Effector CD4-positive, alpha-beta T cell (primary cell): Measurements from ENCODE around the gene MFSD2A.
"Not testable (repeated sequence)": the region's sequence is repeated elsewhere in the genome, so short reads cannot be mapped to it uniquely, and the experiment has no call there.

Experiments used
- DNase-seq: peaks from one replicate; pipeline ENCODE4 v3.0.0-alpha.2; 2020

Gene MFSD2A

GRCh38 chr1:39969531-39970270, 14.8 kb downstream of the MFSD2A start:
- no peak for DNase-seq

GRCh38 chr1:39970274-39970673, 15.3 kb downstream of the MFSD2A start:
- no peak for DNase-seq

- DNase-seq: no peak
Observed at GRCh38 chr1:39971138-39971537, 16.2 kb downstream of the MFSD2A start.

DNA sequence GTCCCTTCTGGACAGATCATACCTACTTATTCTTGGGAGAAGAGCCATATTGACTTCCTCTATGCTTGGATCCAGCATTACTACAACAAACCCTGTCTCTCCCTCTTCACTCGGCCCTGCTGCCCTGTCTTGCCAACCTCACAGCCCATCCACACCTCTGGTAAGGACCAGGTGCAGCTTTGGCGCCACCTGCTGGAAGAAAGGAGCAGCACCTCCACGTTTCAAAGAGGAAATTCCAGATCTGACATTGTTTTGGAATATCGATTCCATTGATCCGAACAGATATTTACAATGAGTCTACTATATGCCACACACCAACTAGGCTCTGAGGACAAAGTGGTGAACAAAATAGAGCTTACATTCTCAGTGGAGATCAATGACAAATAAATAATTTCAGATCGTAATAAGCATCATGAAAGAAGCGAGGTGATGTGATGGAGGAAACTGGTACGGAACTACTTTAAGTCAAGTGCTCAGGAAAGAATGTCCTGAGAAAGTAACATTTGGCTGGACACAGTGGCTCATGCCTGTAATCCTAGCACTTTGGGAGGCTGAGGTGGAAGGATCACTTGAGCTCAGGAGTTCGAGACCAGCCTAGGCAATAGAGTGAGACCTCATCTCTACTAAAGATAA, 18.7 kb downstream of the MFSD2A start:
- DNase-seq: peak; percentile 73

DNA sequence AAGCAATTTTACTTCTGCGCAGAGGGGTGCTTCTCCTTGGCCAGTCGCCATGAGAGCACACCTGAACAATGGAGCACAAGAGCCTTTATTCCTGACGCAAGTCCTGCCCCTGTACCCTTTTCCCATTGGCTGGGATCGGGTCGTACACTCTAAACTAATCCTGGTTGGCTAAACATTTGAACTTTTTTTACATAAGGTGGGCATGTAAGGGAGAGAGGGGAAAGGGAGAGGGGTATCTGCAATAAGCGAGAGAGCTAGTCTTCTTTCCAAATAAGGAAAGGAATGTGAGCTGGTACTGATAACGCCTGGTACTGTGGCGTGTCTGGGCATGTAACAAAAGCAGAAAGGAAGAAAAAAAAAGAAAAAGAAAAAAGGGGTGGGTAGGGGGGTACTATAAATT, 21.8 kb downstream of the MFSD2A start:
- DNase-seq: no peak

- DNase-seq: no peak
Observed at GRCh38 chr1:39977202-39977601, 22.3 kb downstream of the MFSD2A start.

GRCh38 chr1:39979654-39980053, 24.7 kb downstream of the MFSD2A start:
- no peak for DNase-seq

GRCh38 chr1:39980555-39981313, 25.8 kb downstream of the MFSD2A start:
- no peak for DNase-seq

- DNase-seq: no peak
Observed at GRCh38 chr1:39981385-39981784, 26.4 kb downstream of the MFSD2A start.

DNA sequence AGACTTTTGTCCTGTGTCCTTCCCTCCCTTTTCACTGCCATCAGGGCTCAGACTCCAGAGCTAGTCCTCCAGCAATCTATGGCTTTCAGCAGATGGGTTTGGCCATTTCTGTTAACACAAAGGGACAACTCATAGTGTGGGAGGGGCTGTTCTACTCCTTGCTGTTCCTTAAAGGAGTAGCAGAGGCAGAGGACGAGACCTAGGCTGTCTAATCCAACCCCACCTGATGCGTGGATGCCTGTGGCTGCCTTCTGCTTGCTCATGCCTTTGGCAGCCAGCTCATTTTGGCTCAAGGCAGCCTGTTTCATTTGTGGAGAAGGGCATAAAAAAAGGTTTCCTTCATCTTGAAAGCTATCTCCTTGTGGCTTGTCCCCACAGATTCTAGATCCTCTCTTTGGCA, 27.0 kb downstream of the MFSD2A start:
- no peak for DNase-seq

DNA sequence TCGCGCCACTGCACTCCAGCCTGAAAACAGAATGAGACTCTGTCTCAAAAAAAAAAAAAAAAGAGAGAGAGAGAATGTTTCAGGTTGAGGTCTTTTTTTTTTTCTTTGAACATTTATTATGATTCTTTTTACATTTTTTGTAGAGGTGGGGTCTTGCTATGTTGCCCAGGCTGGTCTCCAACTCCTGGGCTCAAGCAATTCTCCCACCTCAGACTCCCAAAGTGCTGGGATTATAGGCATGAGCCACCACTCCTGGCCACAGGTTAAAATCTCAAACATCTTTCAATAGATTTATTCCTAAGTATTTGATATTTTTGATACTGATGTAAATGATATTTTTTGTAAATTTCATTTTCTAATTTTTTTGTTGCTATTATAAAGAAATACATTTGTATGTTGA, 29.5 kb downstream of the MFSD2A start:
- not testable (repeated sequence) for DNase-seq

- DNase-seq: no peak
Observed at GRCh38 chr1:39984951-39985350, 30.0 kb downstream of the MFSD2A start.

- no peak for DNase-seq
Observed at GRCh38 chr1:39987869-39988268, 32.9 kb downstream of the MFSD2A start.

DNA sequence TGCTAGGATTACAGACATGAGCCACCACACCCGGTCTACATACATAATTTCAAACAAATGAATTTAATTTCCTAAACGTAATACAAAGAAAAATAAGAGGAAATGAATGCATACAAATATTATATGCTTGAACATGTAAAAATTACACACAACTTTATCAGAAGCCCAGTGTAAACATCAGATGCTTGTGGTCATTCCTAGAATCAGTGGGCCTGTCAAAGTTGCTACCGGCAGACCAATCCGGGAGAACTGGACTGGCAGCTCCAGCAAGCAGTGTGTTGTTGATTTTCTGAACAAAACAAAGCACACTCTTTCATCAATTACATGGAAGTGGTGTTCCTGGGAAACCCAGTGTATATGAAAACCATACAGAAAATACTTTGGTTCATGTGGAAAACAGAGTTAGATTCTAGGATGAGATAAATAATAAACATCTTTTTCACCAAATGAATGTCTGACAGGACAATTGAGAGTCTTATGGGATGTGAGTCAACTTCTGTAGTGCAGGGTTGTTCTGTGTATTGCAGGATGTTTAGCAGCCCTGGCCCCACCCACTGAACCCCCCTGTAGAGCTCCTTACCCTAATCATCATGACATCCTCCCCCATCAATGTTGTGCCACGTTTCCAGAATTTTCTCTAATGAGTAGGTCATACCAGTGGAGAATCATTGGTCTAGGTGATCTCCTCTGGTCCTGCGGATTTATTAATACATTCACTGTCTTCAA, 33.8 kb downstream of the MFSD2A start:
- no peak for DNase-seq

DNA sequence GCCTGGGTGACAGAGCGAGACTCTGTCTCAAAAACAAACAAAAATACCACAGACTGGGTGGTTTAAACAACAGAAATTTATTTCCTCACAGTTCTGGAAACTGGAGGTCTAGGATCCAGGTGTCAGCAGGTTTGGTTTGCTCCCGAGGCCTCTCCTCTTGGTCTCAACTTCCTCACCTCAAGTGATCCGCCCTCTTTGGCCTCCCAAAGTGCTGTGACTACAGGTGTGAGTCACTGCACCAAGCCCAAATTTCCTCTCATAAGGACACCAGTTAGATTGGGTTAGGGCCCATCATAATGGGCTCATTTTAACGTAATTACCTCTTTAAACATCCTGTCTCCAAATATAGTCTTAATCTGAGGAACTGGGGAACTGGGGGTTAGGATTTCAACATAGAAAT, 35.5 kb downstream of the MFSD2A start:
- no peak for DNase-seq

GRCh38 chr1:39992234-39992633, 37.3 kb downstream of the MFSD2A start:
- no peak for DNase-seq

DNA sequence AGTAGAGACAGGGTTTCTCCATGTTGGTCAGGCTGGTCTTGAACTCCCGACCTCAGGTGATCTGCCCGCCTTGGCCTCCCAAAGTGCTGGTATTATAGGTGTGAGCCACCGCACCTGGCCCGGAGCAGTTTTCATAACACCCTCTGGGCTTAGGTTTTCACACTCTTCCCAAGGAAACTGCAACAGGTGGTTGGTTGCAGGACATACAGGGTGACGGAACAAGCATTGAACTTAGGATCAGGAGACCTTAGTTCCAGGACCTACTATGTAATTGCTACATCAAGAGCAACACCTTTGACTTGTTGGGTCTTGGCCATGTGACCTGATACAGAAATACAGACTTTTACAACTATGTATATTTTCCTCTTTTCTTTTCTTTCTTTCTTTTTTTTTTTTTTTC, 37.9 kb downstream of the MFSD2A start:
- DNase-seq: no peak

GRCh38 chr1:39995973-39996393, 41.0 kb downstream of the MFSD2A start:
- no peak for DNase-seq

DNA sequence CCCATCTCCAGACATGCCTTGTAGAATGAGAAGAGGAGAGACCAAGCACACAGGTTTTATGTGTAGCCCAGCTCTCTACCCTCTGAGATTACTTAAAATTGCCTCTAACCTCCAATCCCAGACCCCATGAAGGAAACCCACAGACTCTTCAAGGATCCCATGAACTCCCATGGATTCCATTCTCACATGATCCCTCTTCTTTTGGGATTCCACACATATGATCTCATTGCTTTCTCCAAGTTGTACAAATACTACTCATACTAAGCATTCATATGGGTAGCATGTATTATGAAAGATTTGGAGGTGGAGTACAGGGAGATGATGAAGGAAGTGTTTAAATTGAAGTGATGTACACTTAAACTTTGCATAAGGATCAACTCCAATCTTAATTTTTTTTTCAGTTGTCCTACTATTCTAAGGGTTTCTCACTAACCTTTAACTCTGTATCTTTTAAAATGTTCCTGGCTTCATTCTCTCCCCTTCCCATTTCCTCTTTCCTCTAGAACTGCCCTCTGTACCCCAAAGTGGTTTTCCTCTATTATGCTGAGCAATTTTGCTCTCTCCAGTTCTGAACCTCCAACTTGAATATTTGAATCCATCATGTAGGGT, 41.6 kb downstream of the MFSD2A start:
- DNase-seq: no peak

- no peak for DNase-seq
Observed at GRCh38 chr1:40001456-40001855, 46.5 kb downstream of the MFSD2A start.

DNA sequence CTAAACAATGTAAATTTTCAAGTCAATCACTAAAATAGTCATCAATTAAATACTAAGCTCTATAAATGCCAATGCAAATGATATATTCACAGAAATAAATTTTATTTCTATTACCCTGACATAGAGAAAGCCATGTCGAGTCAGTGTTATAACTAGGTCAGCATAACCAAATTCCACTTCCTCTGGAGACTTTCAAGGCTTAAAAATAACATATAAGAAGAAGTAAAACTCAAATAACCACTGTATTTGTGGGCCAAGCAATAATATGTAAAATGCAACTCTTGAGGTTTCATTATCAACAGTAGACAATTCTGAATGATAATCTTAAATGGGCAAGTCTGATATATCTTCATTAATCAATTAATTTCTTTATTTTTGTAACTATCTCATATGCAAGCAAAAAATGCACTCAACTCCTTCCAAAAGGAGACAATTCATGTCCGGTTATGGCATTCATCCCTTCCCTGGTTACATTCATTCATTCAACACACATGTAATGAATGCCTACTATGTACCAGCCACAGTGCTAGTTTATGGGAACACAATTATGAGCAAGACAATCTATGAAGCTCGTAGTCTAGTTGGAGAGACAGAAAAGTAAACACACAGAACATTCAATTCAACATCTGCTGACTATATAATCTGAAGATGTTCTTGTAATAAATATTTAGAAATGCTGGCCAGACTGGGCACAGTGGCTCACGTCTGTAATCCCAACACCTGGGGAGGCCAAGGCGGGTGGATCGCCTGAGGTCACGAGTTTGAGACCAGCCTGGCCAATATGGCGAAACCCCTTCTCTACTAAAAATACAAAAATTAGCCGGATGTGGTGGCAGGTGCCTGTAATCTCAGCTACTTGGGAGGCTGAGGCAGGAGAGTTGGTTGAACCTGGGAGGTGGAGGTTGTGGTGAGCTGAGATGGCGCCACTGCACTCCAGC, 48.5 kb downstream of the MFSD2A start:
- DNase-seq: no peak

- DNase-seq: no peak
Observed at GRCh38 chr1:40004857-40005256, 49.9 kb downstream of the MFSD2A start.
